ENCODE results near the gene FRMD4A. TPM values are rescaled to one million over a fixed set of nuclear protein-coding genes. Genes with fewer than 3 reads are reported as not detected.

Gene FRMD4A
- total and polyA plus RNA-seq, 5 experiments from 2014 or later, result 0.02 to 0.80 (median 0.31) TPM; not detected in 2

DNA sequence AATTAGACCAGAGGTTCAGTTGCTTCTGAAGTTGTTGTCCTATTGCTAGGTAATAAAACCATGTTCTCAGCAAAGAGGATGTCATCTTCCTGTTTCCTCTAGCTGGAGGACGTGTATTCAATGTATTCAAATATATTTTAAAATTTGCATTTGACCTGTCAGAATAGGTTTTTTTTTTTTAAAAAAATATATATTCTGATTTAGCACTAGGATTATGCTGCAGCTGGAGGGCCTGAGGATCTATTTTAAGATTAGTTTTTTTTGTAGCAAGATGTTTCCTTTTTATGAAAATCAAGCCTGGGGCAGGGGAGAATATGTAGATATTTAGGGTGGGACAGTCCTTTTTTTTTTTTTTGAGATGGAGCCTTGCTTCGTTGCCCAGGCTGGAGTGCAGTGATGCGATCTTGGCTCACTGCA, 337.0 kb downstream of the FRMD4A start:
- peaks cover 0 to 3% (median 3%) of the 10 kb centered on the region in 3 donors for H3K36me3 Mint-ChIP-seq
- ATAC-seq (no peak), DNase-seq (no peak)
- H3K9me3 Mint-ChIP-seq, result peaks cover 0 to 5% (median 0%) of the 10 kb centered on the region in 9 donors
- no peaks in the 10 kb centered on the region for H3K27me3 Mint-ChIP-seq
- H3K27ac Mint-ChIP-seq, result no peak overlapping the region
- no peak overlapping the region for H3K4me3 Mint-ChIP-seq
- POLR2A ChIA-PET, result interaction anchor here (0.6 kb wide), 1 partner anchor 9 kb away, joined by 3 read pairs; no protein-coding TSS in a partner anchor
- H3K4me1 Mint-ChIP-seq, result peaks cover 7 to 18% (median 12%) of the 10 kb centered on the region in 4 donors

DNA sequence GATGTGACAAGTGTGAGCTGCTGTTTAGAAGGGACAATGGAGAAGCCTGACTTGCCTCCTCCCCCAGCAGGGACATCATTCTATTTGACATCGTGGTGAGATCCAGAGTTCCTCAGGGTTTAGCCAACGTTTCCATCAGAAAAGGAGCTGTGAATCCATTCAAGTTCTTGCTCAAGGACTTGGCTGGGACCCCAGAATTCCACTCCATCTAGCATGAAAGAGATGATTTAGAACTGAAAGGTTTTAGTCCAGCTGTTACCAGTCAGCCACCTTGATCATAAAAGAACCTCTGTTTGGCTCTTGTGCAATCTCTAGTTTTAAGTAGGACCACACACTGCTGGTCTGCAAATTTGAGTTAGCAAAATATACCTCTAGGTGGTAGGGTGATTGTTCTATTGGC, 337.6 kb downstream of the FRMD4A start:
- H3K9me3 Mint-ChIP-seq, result peaks cover 0 to under 1% (median 0%) of the 10 kb centered on the region in 9 donors
- H3K27ac Mint-ChIP-seq, result peak overlapping the region in 2 of 10 donors; percentile 37 to 59
- no peaks in the 10 kb centered on the region for H3K27me3 Mint-ChIP-seq
- peaks cover 7 to 18% (median 11%) of the 10 kb centered on the region in 4 donors for H3K4me1 Mint-ChIP-seq
- POLR2A ChIA-PET, result no interaction called here
- H3K4me3 Mint-ChIP-seq, result no peak overlapping the region
- DNase-seq (no peak), ATAC-seq (no peak)
- no peaks in the 10 kb centered on the region for H3K36me3 Mint-ChIP-seq

DNA sequence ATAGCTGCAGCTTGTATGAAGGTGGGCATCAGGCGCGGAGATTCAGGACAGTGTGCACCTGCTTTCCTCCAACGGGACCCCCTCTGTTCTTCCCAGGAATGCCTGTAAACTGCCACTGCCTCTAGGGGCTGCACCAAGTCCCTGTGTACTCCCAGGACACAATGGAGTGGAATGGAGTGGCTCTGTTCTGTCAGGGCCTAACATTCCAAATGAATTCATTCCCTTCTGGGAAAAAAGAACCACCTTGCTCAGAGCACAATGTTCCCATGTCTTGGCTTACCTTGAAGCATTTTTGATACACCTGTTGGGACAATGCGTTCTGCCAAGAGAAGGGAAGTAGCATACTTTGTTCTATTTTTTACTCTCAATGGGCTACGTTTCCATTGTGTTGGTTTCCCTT, 339.4 kb downstream of the FRMD4A start:
- Mint-ChIP-seq H3K4me3 (no peak overlapping the region), H3K4me1 (peaks cover 7 to 20% (median 14%) of the 10 kb centered on the region in 4 donors), H3K36me3 (no peaks in the 10 kb centered on the region), H3K27me3 (no peaks in the 10 kb centered on the region), H3K27ac (no peak overlapping the region), H3K9me3 (no peaks in the 10 kb centered on the region)
- POLR2A ChIA-PET, result no interaction called here
- ATAC-seq (no peak), DNase-seq (no peak)

DNA sequence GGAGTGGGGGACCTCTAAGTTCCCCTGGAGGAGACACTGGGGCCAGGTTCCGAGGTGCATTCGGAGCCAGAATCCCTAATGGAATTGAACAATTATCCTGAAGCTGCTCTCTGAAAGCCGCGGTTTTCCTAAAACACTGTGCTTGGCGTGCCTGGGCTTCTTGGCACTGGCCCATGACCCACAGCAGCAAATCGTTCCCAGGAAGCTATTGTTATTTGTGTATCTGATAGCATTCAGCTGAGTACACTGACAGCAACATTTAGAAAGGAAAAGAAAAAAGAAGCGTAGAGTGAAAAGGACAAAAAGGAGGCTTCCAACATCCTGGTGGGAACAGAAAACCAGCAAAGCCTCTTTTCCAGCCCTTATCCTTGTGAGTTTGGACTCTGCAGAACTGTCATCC, 339.8 kb downstream of the FRMD4A start:
- Mint-ChIP-seq H3K27ac (peak overlapping the region in 1 of 10 donors; percentile 48), H3K4me3 (no peak overlapping the region), H3K36me3 (no peaks in the 10 kb centered on the region), H3K4me1 (peaks cover 7 to 20% (median 14%) of the 10 kb centered on the region in 4 donors), H3K9me3 (no peaks in the 10 kb centered on the region), H3K27me3 (no peaks in the 10 kb centered on the region)
- POLR2A ChIA-PET, result no interaction called here
- ATAC-seq, result no peak
- DNase-seq, result no peak

DNA sequence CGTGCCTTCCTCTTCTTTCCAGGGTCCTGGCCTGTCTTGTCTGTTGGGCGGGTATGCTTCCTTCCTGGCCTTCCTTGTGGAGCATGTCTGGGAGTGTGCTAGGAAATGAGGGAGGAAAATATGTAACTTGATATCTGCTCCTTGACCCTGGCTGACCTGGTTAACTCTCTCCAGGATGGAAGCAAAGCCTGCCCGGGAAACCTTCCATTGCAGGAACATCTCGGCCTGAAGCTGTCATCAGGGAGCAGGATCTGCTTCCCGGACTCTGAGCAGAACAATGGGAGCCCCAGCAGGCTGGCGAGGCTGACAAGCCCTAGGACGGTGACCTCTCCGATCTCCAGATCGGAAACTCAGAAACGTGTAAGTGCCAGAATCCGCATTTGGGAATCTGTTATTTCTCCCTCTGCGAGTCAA, 340.3 kb downstream of the FRMD4A start:
- H3K4me3 Mint-ChIP-seq, result no peak overlapping the region
- DNase-seq, result no peak
- no peak for ATAC-seq
- no peaks in the 10 kb centered on the region for H3K36me3 Mint-ChIP-seq
- no peaks in the 10 kb centered on the region for H3K27me3 Mint-ChIP-seq
- no peaks in the 10 kb centered on the region for H3K9me3 Mint-ChIP-seq
- peaks cover 7 to 20% (median 14%) of the 10 kb centered on the region in 4 donors for H3K4me1 Mint-ChIP-seq
- POLR2A ChIA-PET, result no interaction called here
- H3K27ac Mint-ChIP-seq, result peak overlapping the region in 1 of 10 donors; percentile 34

DNA sequence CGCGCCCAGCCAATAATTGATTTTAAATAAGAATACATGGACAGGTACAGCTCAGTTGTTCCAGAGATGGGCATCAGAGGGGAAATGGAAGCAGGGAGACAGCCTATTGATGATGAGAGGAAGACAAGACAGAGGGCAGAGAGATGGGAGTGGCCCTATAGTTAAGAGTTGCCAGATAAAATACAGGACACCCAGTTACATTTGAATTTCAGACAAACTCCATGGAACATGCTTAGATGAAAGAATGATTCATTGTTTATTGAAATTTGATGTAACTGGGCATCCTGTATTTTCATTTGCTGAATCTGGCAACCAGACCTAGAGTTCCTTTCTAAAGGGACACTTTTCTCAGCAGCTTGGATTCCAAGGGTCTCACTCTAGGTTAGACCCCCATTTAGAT, 341.1 kb downstream of the FRMD4A start:
- Mint-ChIP-seq H3K27ac (peak overlapping the region in 1 of 10 donors; percentile 56), H3K27me3 (no peaks in the 10 kb centered on the region), H3K36me3 (no peaks in the 10 kb centered on the region), H3K9me3 (no peaks in the 10 kb centered on the region), H3K4me1 (peaks cover 3 to 15% (median 11%) of the 10 kb centered on the region in 4 donors), H3K4me3 (no peak overlapping the region)
- DNase-seq, result no peak
- POLR2A ChIA-PET, result interaction anchor here (1.2 kb wide), 1 partner anchor 403 kb away, joined by 3 read pairs; the partner anchor contains the start of gene PRPF18
- no peak for ATAC-seq

DNA sequence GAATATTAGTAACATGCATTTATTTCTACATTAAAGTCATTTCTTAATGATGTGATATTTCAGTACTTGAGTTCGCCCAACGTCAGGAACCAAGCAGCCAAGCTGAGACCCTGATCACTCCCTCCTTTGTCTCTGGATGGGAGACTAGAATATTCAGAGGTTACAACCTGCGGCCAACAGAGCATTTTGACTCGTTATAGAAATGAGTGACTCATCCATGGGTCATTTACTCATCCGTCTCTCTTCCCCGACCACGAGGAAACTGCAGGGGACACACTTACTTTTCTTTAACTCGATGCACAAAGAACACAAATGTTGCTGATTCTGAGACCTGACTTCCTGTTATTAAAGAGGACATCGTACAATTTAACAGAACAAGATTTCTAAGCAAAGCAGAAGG, 343.3 kb downstream of the FRMD4A start:
- H3K9me3 Mint-ChIP-seq, result no peaks in the 10 kb centered on the region
- no peak for ATAC-seq
- POLR2A ChIA-PET, result no interaction called here
- H3K36me3 Mint-ChIP-seq, result no peaks in the 10 kb centered on the region
- no peak for DNase-seq
- H3K27me3 Mint-ChIP-seq, result no peaks in the 10 kb centered on the region
- H3K4me3 Mint-ChIP-seq, result no peak overlapping the region
- H3K27ac Mint-ChIP-seq, result no peak overlapping the region
- peaks cover 0 to 5% (median 4%) of the 10 kb centered on the region in 4 donors for H3K4me1 Mint-ChIP-seq

DNA sequence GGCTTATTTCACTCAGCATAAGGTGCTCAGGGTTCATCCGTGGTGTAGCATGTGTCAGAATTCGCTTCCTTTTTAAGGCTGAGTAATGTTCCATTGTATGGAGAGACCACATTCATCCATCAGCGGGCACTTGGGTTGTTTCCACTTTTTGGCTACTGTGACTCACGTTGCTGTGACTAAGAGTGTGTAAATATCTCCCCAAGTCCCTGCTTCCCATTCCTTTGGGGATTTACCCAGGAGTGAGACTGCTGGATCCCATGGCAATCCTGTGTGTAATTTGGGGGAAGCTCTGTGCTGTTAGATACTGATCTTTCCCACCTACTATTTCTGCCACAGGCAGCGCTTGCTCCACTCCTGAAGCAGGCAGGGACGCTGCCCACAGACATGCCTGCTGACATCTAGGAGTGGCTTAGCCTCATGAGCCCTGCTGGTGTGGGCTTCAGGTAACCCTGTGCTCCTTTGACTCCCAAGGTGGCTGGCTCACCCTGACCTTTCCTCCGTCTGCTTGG, 346.0 kb downstream of the FRMD4A start:
- H3K9me3 Mint-ChIP-seq, result no peaks in the 10 kb centered on the region
- no peak for ATAC-seq
- peak overlapping the region in 2 of 10 donors; percentile 1 to 15 for H3K27ac Mint-ChIP-seq
- no peak overlapping the region for H3K4me3 Mint-ChIP-seq
- H3K36me3 Mint-ChIP-seq, result no peaks in the 10 kb centered on the region
- H3K27me3 Mint-ChIP-seq, result no peaks in the 10 kb centered on the region
- no peak for DNase-seq
- H3K4me1 Mint-ChIP-seq, result peaks cover 0 to 5% (median 3%) of the 10 kb centered on the region in 4 donors
- POLR2A ChIA-PET, result no interaction called here

DNA sequence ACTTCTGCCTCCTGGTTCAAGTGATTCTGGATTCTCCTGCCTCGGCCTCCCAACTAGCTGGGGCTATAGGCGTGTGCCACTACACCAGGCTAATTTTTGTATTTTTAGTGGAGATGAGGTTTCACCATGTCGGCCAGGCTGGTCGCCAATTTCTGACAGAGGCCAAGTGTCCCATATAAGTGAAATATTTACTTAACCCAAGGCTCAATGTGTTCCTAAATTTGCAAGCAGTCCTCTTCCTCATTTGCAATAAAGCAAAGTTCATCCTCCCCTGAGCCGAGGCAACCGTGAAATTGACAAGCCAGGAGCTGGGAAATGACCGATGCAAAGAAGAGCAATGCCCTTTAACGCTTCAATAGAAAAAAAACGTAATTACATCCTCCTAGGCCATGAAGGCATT, 347.7 kb downstream of the FRMD4A start:
- H3K4me3 Mint-ChIP-seq, result no peak overlapping the region
- H3K4me1 Mint-ChIP-seq, result peaks cover 0 to 5% (median 3%) of the 10 kb centered on the region in 4 donors
- POLR2A ChIA-PET, result no interaction called here

DNA sequence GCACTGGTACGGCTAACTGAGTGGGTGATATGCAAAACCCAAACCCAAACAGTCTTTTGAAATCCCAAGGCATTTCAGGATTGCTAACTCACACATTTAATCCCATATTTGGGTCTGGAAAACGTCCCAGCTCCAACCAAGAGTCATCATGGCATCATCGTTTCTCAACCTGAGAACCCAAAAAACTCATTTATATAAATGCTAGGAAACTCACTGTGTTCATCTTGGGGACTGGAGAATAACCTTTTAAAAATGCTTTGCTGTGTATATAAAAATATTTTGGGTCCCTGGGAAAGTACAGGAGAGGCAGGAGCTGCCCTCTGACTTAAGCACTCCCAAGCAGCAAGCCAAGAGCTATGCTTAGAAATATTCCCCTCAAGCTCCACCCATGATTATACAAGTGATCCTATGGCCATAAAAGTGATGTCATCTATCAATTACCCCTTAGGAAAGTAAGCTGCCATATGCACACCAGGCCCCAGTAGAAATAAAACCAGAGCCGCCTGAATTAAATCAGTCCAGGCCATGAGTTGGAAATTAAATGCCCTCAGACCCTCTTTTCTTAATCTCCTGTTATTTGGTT, 352.1 kb downstream of the FRMD4A start:
- H3K9me3 Mint-ChIP-seq, result no peaks in the 10 kb centered on the region
- H3K36me3 Mint-ChIP-seq, result no peaks in the 10 kb centered on the region
- POLR2A ChIA-PET, result no interaction called here
- ATAC-seq (no peak), DNase-seq (no peak)
- H3K4me3 Mint-ChIP-seq, result no peak overlapping the region
- H3K27me3 Mint-ChIP-seq, result peaks cover 0 to 1% (median 0%) of the 10 kb centered on the region in 5 donors
- peaks cover 0 to 4% (median 0%) of the 10 kb centered on the region in 4 donors for H3K4me1 Mint-ChIP-seq
- H3K27ac Mint-ChIP-seq, result no peak overlapping the region

More for the DNA sequence above, 347.7 kb downstream of the FRMD4A start:
- ATAC-seq, result no peak
- Mint-ChIP-seq H3K27ac (peak overlapping the region in 1 of 10 donors; percentile 43), H3K27me3 (no peaks in the 10 kb centered on the region), H3K36me3 (no peaks in the 10 kb centered on the region), H3K9me3 (no peaks in the 10 kb centered on the region)
- DNase-seq, result no peak

DNA sequence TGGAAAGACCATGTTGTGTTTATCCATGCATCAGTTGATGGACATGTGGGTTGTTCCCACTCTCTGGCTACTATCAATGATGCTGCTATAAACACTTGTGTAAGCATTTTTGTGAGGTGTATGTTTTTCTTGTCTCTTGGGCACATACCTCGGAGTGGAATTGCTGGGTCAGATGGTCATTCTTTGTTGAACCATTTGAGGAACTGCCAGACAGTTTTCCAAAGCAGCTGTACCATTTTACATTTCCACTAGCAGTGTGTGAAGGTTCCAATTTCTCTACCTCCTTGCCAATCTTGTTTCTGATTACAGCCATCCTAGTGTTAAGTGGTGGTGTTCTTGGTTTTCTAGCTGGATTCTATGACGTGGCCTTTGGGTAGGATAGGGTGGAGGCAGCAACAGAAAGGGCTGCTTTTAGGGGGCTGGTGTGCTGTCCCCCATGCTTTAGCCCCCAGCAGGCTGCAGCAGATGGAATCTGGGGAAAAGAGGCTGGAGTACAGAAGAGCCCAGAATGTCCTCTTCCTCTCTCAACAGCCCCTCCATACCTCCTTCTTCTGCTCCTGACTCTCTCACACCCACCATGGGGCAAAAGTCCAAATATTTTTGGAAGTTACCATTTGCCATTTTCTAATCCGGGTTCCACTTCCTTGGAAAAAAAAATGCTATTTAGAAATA, 352.7 kb downstream of the FRMD4A start:
- no peaks in the 10 kb centered on the region for H3K9me3 Mint-ChIP-seq
- DNase-seq (no peak), ATAC-seq (no peak)
- POLR2A ChIA-PET, result no interaction called here
- no peak overlapping the region for H3K4me3 Mint-ChIP-seq
- H3K27ac Mint-ChIP-seq, result no peak overlapping the region
- H3K36me3 Mint-ChIP-seq, result no peaks in the 10 kb centered on the region
- H3K27me3 Mint-ChIP-seq, result peaks cover 0 to 3% (median 0%) of the 10 kb centered on the region in 5 donors
- peaks cover 0 to 4% (median 0%) of the 10 kb centered on the region in 4 donors for H3K4me1 Mint-ChIP-seq

DNA sequence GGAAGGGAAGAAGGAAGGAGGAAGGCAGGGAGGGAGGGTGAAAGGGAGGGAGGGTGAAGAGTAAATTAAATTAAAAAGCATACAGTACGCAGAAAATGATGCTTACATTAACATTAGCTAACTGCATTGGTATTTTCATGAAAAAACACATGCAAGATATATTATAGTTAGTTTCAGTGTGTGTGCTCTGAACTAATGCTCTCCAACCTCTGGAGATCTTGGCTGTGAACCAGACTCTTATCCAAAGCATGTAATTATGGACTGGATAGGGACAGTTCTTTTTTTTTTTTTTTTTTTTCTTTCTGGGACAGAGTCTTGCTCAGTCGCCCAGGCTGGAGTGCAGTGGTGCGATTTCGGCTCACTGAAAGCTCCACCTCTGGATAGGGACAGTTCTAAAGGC, 357.0 kb downstream of the FRMD4A start:
- H3K36me3 Mint-ChIP-seq, result no peaks in the 10 kb centered on the region
- H3K27me3 Mint-ChIP-seq, result peaks cover 0 to 3% (median 0%) of the 10 kb centered on the region in 5 donors
- POLR2A ChIA-PET, result no interaction called here
- no peak overlapping the region for H3K27ac Mint-ChIP-seq
- H3K9me3 Mint-ChIP-seq, result no peaks in the 10 kb centered on the region
- DNase-seq (no peak), ATAC-seq (no peak)
- H3K4me1 Mint-ChIP-seq, result peaks cover 0 to 3% (median 0%) of the 10 kb centered on the region in 4 donors
- no peak overlapping the region for H3K4me3 Mint-ChIP-seq

DNA sequence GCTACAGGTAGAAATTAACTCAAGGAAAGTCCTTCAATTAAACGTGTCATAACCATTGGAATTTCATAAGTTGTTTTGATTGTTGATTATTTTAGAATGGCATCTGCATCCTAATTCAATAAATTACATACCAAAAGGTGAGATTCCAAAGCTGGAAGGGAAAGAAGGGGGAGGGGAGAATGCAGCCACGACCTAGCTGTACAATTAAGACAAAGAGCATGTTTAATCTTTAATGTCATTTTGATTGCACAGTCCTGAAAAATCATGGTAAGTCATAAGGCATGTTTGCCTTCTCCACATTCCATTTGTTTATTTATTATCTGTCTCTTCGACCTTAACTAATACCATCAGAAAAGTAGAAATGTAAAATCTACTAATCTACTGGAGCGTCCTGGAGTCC, 358.1 kb downstream of the FRMD4A start:
- DNase-seq (no peak), ATAC-seq (no peak)
- Mint-ChIP-seq H3K27me3 (peaks cover 0 to 3% (median 0%) of the 10 kb centered on the region in 5 donors), H3K27ac (no peak overlapping the region), H3K36me3 (no peaks in the 10 kb centered on the region), H3K4me1 (peaks cover 0 to 1% (median 0%) of the 10 kb centered on the region in 4 donors), H3K9me3 (no peaks in the 10 kb centered on the region), H3K4me3 (no peak overlapping the region)
- POLR2A ChIA-PET, result no interaction called here

Measured in naive thymus-derived CD8-positive, alpha-beta T cell (primary cell).